ENCODE data around the gene MGAT5B.
A peak's percentile ranks its signal among the peaks of the same experiment; 100 is the strongest.

The MGAT5B gene

DNA sequence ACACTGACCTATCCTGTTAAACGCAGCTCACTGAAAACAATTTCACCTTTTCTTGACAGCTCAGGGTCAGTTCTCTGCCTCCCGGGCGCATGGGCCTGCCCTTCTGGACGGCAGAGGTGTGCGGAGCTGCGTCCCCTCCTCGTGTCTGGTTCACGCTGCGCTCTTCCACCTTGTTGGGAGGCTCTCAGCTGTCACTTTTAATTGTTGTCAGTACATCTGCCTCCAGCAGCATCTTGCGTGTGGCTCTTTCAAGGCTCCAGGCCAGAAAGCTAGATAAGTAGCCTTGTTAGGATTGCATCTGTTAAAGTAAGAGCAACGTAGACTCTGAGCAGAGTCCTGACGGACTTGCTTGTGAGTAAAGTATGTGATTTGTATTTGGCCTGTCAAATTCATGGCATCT lies 59.4 kb downstream of the MGAT5B start:
- DNase-seq (ENCODE audit: low read depth, low spot score), result no peak

GRCh38 chr17:76927982-76928381 lies 59.8 kb downstream of the MGAT5B start:
- no peak for DNase-seq (ENCODE audit: low read depth, low spot score)

- DNase-seq (ENCODE audit: low read depth, low spot score), result no peak
These were observed 60.9 kb downstream of the MGAT5B start for GRCh38 chr17:76929148-76929547.

DNA sequence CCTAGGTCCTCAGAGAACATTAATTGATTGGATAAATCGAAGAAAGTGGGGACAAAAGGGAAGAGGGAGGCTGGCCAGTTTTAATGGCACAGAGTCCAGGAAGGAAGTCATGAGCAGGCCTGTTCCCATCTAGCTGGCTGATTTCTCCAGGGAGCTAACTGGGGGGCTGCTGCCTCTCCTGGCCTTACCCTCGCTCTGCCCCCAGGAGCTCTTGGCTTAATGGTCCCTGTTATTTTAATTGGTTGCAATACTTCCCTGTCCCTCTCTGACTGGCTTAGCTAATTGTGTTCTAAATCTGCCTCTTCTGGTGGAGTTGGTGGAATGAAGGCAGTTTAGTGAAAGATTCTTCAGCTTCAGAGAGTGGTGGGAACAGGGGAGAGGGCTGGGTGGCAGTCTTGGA lies 61.4 kb downstream of the MGAT5B start:
- DNase-seq (ENCODE audit: low read depth, low spot score), result no peak

- no peak for DNase-seq (ENCODE audit: low read depth, low spot score)
These were observed 61.9 kb downstream of the MGAT5B start for GRCh38 chr17:76930107-76930506.

DNA sequence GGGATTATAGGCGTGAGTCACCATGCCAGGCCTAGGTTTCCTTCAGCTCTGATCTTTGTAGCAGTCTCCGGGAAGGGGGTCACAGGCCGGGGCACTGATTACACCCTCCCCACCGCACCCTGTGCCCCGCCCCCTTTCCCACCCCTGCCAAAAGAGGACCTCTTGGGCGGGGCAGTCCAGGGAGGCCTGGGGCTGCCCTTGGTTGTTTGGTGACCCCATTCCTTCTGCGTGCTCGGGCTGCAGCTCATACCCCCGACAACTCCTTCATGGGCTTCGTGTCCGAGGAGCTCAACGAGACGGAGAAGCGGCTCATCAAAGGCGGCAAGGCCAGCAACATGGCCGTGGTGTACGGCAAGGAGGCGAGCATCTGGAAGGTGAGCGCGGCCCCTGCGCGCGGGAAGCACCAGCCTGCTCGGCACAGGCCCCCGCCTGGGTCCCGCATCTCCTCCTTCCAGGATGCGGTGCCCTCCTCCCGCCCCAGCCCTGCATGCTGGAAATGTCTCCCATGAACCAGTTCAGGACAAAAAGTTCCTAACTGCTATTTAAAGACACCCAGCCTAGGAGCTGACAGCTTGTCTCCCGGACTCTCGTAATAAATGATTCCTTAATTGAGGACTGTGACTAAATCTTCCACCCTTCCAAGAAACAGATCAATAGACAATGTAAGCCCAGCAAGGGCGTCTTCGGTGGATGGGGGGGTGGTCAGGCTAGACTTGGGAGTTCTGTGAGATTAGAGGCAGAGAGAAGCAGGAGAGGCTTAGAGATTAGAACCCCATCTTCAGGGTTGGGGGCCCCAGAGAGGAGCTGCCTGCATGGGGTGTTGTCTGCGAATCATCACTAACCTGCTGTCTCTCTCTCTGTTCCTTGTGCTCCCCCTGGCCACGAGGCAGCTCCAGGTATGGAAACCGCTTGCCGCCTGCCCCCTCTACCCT lies 64.5 kb downstream of the MGAT5B start:
- DNase-seq (ENCODE audit: low read depth, low spot score), result no peak

GRCh38 chr17:76934561-76935320 lies 66.5 kb downstream of the MGAT5B start:
- peak; percentile 61 for DNase-seq (ENCODE audit: low read depth, low spot score)

GRCh38 chr17:76935331-76935730 lies 67.1 kb downstream of the MGAT5B start:
- no peak for DNase-seq (ENCODE audit: low read depth, low spot score)

GRCh38 chr17:76937238-76937637 lies 69.0 kb downstream of the MGAT5B start:
- DNase-seq (ENCODE audit: low read depth, low spot score), result no peak

GRCh38 chr17:76938009-76938408 lies 69.8 kb downstream of the MGAT5B start:
- no peak for DNase-seq (ENCODE audit: low read depth, low spot score)

GRCh38 chr17:76940295-76940694 lies 72.1 kb downstream of the MGAT5B start:
- peak; percentile 20 for DNase-seq (ENCODE audit: low read depth, low spot score)

GRCh38 chr17:76940738-76941350 lies 72.6 kb downstream of the MGAT5B start:
- peak; percentile 54 for DNase-seq (ENCODE audit: low read depth, low spot score)

GRCh38 chr17:76943202-76943601 lies 75.0 kb downstream of the MGAT5B start:
- no peak for DNase-seq (ENCODE audit: low read depth, low spot score)

DNA sequence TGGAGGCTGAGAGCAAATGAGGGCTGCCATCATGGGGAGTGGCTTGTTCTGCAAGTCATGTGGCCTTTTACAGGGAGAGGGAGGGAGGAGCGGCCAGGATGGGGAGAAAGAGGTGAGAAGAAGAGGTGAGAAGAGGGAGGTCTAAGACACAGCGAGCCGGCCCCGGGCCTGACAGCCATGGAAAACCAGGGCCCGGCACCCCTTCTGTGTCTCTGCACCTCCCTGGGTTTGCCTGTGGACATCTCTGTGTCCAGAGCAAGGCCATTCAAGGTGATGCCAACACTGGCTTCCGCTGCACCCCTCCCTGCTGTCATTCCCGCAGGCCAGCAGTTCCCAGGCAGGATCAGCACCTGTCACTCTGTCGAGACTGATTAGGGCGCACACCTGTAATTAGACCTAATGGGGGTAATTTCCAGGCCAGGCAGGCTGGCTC lies 75.6 kb downstream of the MGAT5B start:
- peak; percentile 65 for DNase-seq (ENCODE audit: low read depth, low spot score)

GRCh38 chr17:76944477-76944876 lies 76.3 kb downstream of the MGAT5B start:
- DNase-seq (ENCODE audit: low read depth, low spot score), result no peak

- peak; percentile 44 for DNase-seq (ENCODE audit: low read depth, low spot score)
These were observed 78.0 kb downstream of the MGAT5B start for GRCh38 chr17:76946111-76946771.

GRCh38 chr17:76946772-76947135 lies 78.5 kb downstream of the MGAT5B start:
- DNase-seq (ENCODE audit: low read depth, low spot score), result no peak

GRCh38 chr17:76947309-76947708 lies 79.1 kb downstream of the MGAT5B start:
- no peak for DNase-seq (ENCODE audit: low read depth, low spot score)

- no peak for DNase-seq (ENCODE audit: low read depth, low spot score)
These were observed 79.6 kb downstream of the MGAT5B start for GRCh38 chr17:76947771-76948170.

- no peak for DNase-seq (ENCODE audit: low read depth, low spot score)
These were observed 80.1 kb downstream of the MGAT5B start for GRCh38 chr17:76948301-76948700.

DNA sequence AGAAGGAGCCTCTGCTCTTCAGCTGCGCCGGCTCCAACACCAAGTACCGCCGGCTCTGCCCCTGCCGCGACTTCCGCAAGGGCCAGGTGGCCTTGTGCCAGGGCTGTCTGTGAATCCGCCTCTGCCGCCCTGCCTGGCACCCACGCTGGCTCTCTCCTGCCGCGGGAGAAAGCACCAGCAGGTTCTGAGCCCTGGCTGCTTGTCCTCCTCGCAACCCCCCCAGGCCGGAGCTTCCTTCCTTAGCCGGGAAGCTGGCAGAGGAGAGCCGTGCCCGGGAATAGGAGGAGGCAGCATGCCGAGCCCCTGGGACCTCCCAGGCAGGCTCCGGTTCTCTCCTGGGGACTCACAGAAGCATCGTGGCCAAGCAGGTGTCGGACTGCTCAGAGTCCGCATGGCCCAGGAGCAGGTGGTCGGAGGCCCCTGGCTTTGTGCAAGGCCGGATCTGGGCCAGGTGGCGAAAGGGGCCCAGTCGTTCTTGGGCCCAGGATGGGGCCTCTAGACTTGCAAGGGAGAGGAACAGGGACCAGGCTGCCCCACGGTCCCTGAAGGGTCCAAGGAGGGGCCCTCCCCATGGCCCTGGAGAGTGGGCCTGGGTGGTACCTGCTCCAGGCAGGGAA lies 80.6 kb downstream of the MGAT5B start:
- no peak for DNase-seq (ENCODE audit: low read depth, low spot score)
